Measurements from ENCODE around the gene CACNG5. TPM values are rescaled to one million over a fixed set of nuclear protein-coding genes. Genes with fewer than 3 reads are reported as not detected.

Gene CACNG5, protein sequence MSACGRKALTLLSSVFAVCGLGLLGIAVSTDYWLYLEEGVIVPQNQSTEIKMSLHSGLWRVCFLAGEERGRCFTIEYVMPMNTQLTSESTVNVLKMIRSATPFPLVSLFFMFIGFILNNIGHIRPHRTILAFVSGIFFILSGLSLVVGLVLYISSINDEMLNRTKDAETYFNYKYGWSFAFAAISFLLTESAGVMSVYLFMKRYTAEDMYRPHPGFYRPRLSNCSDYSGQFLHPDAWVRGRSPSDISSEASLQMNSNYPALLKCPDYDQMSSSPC
- total RNA-seq = not detected in 2 replicates

DNA sequence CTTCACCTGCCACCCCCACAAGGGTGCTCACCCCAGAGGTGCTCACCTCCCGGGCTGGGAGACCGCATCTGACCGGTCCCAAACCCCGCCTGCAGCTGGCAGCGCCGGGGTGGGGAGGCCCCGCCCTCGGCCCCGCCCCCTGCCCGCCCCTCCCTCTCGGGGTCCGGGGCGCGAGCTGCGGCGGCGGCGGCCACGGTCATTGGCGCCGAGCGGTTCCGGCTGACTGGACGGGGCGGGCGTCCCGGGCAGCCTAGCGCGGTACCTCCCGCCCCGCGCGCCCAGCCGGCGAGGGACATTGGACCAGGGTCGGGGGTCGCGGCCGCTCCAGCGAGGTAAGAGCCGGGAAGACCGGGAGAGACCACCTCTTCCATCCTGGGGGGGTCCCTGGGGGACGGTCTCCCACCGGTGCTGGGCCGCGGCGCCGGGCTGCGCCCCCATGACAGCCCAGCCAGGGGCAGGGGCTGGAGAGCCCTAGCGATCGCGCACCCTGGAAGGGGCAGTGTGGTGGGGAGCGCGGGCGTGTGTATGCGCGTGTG is at the start of gene CACNG5:
Gene CACNG5, plus strand, starts transcription at position 199 of the 536 bp plus-strand sequence. CDS start 42,216 bp downstream, outside the sequence.

Other genes with a start within 250 kb of the CACNG5 start
- not detected in 2 replicates for gene CACNG4, start 129.6 kb downstream of the CACNG5 start, total RNA-seq
- not detected in 2 replicates for gene CACNG1, start 209.4 kb downstream of the CACNG5 start, total RNA-seq